ENCODE measurements around the gene IGF1R. TPM values are rescaled to one million over a fixed set of nuclear protein-coding genes. Genes with fewer than 3 reads are reported as not detected.

The IGF1R gene
- total RNA-seq, 3 donors from 2014 or later = 34.7 to 65.2 (median 47.7) TPM

GRCh38 chr15:98855067-98855814 lies 206.9 kb downstream of the IGF1R start:
- intact Hi-C loops (cut with DNase I, micrococcal nuclease) = no loop called here
- ATAC-seq = no peak
- Histone ChIP-seq H3K9me3 (no peaks in the 10 kb centered on the region), H3K4me1 (ENCODE audit: low read depth) (peaks cover 17% of the 10 kb centered on the region), H3K4me3 (no peak overlapping the region), H3K36me3 (ENCODE audit: low read depth) (no peaks in the 10 kb centered on the region)
- TF ChIP-seq, protein P1, sequence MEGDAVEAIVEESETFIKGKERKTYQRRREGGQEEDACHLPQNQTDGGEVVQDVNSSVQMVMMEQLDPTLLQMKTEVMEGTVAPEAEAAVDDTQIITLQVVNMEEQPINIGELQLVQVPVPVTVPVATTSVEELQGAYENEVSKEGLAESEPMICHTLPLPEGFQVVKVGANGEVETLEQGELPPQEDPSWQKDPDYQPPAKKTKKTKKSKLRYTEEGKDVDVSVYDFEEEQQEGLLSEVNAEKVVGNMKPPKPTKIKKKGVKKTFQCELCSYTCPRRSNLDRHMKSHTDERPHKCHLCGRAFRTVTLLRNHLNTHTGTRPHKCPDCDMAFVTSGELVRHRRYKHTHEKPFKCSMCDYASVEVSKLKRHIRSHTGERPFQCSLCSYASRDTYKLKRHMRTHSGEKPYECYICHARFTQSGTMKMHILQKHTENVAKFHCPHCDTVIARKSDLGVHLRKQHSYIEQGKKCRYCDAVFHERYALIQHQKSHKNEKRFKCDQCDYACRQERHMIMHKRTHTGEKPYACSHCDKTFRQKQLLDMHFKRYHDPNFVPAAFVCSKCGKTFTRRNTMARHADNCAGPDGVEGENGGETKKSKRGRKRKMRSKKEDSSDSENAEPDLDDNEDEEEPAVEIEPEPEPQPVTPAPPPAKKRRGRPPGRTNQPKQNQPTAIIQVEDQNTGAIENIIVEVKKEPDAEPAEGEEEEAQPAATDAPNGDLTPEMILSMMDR (IDR thresholded peaks at IDR 0.05) = no peak
- no peak for DNase-seq

GRCh38 chr15:98855815-98856531 lies 207.6 kb downstream of the IGF1R start:
- peaks cover 14% of the 10 kb centered on the region for H3K4me1 ChIP-seq (ENCODE audit: low read depth)
- TF ChIP-seq, protein P1 (IDR thresholded peaks at IDR 0.05) = no peak
- ATAC-seq (no peak), DNase-seq (no peak)
- H3K36me3 ChIP-seq (ENCODE audit: low read depth) = no peaks in the 10 kb centered on the region
- H3K9me3 ChIP-seq = no peaks in the 10 kb centered on the region
- H3K4me3 ChIP-seq = no peak overlapping the region
- intact Hi-C loops (cut with DNase I, micrococcal nuclease) = no loop called here

- ATAC-seq (no peak), DNase-seq (no peak)
- TF ChIP-seq, protein P1 (IDR thresholded peaks at IDR 0.05) = no peak
- intact Hi-C loops (cut with DNase I, micrococcal nuclease) = no loop called here
- H3K4me3 ChIP-seq = no peak overlapping the region
- peaks cover 11% of the 10 kb centered on the region for H3K4me1 ChIP-seq (ENCODE audit: low read depth)
- H3K36me3 ChIP-seq (ENCODE audit: low read depth) = no peaks in the 10 kb centered on the region
- H3K9me3 ChIP-seq = no peaks in the 10 kb centered on the region
Observed at GRCh38 chr15:98856532-98856907, 208.2 kb downstream of the IGF1R start.

DNA sequence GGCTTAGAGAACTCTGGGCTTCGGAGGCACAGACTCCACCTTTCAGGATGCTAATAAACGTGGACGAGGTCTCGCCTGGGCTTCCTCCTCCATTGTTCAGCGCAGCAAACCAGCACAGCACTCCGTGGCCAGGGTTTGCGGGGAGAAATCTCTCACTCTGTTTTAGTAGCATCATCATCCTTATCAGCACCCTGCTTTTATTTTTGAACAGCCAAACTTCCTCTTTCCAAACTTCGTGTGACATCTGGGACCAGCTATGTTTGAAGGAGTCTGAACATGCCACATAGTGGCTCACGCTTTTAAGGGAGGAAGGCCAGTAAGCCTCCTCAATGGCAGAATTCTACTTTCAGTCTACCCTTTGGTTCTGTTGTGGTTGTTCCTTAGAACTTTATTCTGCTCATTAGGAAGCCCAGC lies 210.3 kb downstream of the IGF1R start:
- intact Hi-C loops (cut with DNase I, micrococcal nuclease) = no loop called here
- no peak for DNase-seq
- TF ChIP-seq, protein P1 (IDR thresholded peaks at IDR 0.05) = no peak

DNA sequence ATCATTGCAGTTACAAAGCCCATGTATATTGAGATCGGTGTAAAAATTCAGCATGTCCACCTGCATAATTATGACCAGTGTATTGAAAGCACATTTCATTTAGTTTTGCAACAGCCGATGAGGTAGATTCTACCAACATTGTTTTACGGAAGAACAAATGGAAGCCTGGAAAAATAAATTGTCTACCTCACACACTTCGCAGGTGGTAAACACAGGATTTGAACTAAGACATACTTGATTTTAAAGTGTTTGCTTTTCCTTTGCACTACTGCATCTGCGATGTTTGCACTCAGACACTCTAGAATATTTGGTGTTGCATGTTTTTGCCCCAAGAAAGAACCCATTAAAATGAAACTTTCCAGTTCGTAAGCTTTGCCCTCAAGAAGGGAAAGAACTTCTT lies 210.8 kb downstream of the IGF1R start:
- DNase-seq (no peak), ATAC-seq (no peak)
- H3K36me3 ChIP-seq (ENCODE audit: low read depth) = no peaks in the 10 kb centered on the region
- H3K9me3 ChIP-seq = no peaks in the 10 kb centered on the region
- no peaks in the 10 kb centered on the region for H3K4me1 ChIP-seq (ENCODE audit: low read depth)
- H3K4me3 ChIP-seq = no peak overlapping the region
- intact Hi-C loops (cut with DNase I, micrococcal nuclease) = no loop called here
- TF ChIP-seq, protein P1 (IDR thresholded peaks at IDR 0.05) = no peak

More for the DNA sequence above, 210.3 kb downstream of the IGF1R start:
- no peak for ATAC-seq
- peaks cover 3% of the 10 kb centered on the region for H3K4me1 ChIP-seq (ENCODE audit: low read depth)
- H3K36me3 ChIP-seq (ENCODE audit: low read depth) = no peaks in the 10 kb centered on the region
- H3K9me3 ChIP-seq = no peaks in the 10 kb centered on the region
- no peak overlapping the region for H3K4me3 ChIP-seq
